Activated naive CD4-positive, alpha-beta T cell treated with anti-CD3 and anti-CD28 coated beads, Interleukin-2, amount 50 U/mL, for 72 hours (primary cell): Measurements from ENCODE around the gene MSANTD3. TPM values are rescaled to one million over a fixed set of nuclear protein-coding genes. Genes with fewer than 3 reads are reported as not detected.
A peak's percentile ranks its signal among the peaks of the same experiment; 100 is the strongest.

ENCODE experiments used
- ATAC-seq, 2 donors: fragments of 150-1000 bp; cut with Tn5 transposase; 2 replicates each; pipeline ENCODE4 v1.10.0; 2021; ENCODE audit warnings: mild to moderate bottlenecking in 2 of 2, moderate library complexity in 2 of 2
- DNase-seq, 2 donors: peaks; one replicate each; pipeline ENCODE4 v3.0.0; 2021 to 2022; ENCODE audit warnings: low spot score in 2 of 2
- H3K27ac Mint-ChIP-seq, 2 donors: one replicate each; pipeline ENCODE4 v1.8.0; 2022; ENCODE audit warnings: mild to moderate bottlenecking in 2 of 2, mixed read lengths in 2 of 2
- H3K36me3 Mint-ChIP-seq, 2 donors: one replicate each; pipeline ENCODE4 v1.8.0; 2022; ENCODE audit warnings: mixed read lengths in 2 of 2
- H3K9me3 Mint-ChIP-seq, 2 donors: one replicate each; pipeline ENCODE4 v1.8.0; 2022; ENCODE audit warnings: mixed read lengths in 2 of 2
- total RNA-seq, 2 donors: library from RNA; stranded (reverse); gene quantifications; one replicate each; pipeline ENCODE4 v1.2.3, GENCODE V29; 2022

Gene MSANTD3
- total RNA-seq, 2 donors from 2014 or later = 10.8 to 18.5 TPM

DNA sequence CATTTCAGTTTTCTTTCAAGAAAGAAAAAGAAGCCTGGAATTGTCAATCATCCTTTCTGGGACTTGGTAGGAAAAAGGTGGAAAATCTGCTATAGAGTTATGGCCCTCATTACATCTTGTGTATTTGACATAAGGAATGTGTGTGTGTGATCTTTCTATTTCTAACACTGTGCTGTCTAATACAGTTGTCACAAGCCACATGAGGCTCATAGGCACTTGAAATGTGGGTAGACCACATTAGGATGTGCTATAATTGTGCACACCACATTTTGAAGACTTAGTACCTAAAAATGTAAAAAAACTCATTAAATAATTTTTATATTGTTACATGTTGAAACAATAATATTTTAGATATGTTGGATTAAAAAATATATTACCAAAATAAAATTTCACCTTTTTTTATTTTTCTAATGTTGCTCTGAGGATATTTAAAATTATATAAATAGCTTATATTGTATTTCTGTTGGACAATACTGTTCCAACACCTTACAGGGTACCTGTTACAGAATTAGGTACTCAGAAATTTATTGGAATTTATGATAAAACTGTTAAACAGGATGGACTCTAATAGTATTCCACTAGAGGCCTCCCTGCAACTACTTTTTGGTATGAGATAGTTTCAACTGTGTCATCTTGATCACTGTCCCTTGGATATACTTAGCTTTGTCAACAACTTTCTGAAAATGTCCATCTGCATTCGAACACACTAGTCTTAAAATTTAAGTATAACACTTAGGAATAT, 18.4 kb downstream of the MSANTD3 start:
- ATAC-seq = no peak
- H3K36me3 Mint-ChIP-seq = peaks cover 9 to 14% of the 10 kb centered on the region in 2 donors
- H3K27ac Mint-ChIP-seq = no peak overlapping the region
- no peaks in the 10 kb centered on the region for H3K9me3 Mint-ChIP-seq
- no peak for DNase-seq

DNA sequence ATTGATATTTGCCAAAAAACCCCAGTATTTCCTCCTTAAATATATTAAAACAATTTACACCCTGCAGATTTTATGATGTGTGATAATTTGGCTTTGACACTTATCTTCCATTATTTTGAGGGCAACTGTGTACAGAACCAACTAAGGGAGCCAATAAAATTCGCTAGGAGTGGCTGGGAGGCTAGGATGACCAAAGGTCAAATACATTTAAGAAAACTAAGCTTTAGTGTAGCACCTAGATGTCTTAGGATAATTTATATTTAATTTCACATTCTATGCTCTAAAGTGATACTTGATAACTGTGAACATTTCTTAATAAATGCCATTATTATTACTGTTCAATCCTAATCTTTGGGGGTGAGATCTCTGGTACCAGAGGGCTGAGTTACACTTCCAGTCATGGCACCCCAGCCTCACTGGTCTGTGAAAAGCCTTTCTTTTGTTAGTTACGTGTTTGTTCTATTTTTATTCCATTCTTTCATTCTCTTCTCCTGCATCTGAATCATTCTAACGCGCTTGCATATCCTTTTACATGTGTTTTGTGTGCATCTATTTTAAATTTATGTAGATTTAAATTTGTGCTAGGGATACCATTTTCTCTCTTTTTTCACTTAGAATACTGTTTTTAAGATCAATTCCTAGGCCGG, 19.1 kb downstream of the MSANTD3 start:
- Mint-ChIP-seq H3K9me3 (no peaks in the 10 kb centered on the region), H3K36me3 (peaks cover 13 to 14% of the 10 kb centered on the region in 2 donors), H3K27ac (no peak overlapping the region)
- ATAC-seq (no peak), DNase-seq (no peak)

DNA sequence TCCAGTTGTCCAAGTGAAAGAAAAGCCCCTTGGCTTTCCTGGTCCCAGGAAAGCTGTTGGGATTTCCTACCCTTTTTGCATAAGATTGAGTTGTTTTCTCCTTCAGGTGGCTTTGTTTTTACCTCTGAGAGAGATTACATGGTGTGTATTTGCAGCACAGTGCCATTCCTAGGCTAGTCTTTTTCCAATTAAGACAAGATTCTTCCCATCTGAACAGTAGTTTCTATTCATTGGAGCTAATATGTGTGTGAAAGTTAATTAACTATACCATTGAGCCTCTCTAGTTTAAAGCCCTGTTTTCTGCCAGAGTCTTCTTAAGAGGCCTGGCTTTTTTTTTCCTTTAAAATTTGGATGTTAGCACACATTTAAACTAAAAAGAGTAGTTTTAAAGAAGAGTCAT, 20.1 kb downstream of the MSANTD3 start:
- DNase-seq (no peak), ATAC-seq (no peak)
- Mint-ChIP-seq H3K9me3 (no peaks in the 10 kb centered on the region), H3K27ac (no peak overlapping the region), H3K36me3 (peaks cover 13 to 18% of the 10 kb centered on the region in 2 donors)

DNA sequence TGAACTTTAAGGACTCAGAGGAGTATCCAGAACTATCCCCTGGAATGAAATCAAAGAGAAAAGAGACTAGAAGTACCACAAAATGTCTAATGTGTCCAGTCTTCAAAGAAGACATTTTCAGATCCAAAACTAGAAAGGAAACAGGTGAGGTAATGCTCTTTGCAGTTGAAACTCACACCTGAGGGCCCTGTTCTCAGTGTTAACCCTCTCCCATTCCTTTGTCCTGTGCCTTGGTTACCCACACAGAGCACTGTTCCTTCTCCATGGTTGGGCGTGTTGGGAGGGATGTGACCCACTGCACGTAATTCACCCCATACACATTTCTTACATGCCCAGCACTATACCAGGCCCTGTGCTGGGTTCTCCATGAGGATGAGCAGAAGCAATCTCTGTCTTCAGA, 21.3 kb downstream of the MSANTD3 start:
- no peaks in the 10 kb centered on the region for H3K9me3 Mint-ChIP-seq
- H3K27ac Mint-ChIP-seq = peak overlapping the region in 1 of 2 donors; percentile 87
- ATAC-seq (no peak), DNase-seq (no peak)
- H3K36me3 Mint-ChIP-seq = peaks cover 12 to 20% of the 10 kb centered on the region in 2 donors

- ATAC-seq (peak; percentile 67 to 88), DNase-seq (no peak)
- H3K27ac Mint-ChIP-seq = peak overlapping the region in 1 of 2 donors; percentile 2
- peaks cover 12 to 20% of the 10 kb centered on the region in 2 donors for H3K36me3 Mint-ChIP-seq
- no peaks in the 10 kb centered on the region for H3K9me3 Mint-ChIP-seq
Measured at GRCh38 chr9:100449420-100449819, 22.5 kb downstream of the MSANTD3 start.

GRCh38 chr9:100452894-100453293, 26.0 kb downstream of the MSANTD3 start:
- ATAC-seq (no peak), DNase-seq (no peak)
- no peak overlapping the region for H3K27ac Mint-ChIP-seq
- H3K9me3 Mint-ChIP-seq = no peaks in the 10 kb centered on the region
- peaks cover 6 to 8% of the 10 kb centered on the region in 2 donors for H3K36me3 Mint-ChIP-seq

GRCh38 chr9:100455470-100455869, 28.5 kb downstream of the MSANTD3 start:
- no peaks in the 10 kb centered on the region for H3K9me3 Mint-ChIP-seq
- no peak for ATAC-seq
- no peak overlapping the region for H3K27ac Mint-ChIP-seq
- DNase-seq = no peak
- H3K36me3 Mint-ChIP-seq = peaks cover 6% of the 10 kb centered on the region in 2 donors

DNA sequence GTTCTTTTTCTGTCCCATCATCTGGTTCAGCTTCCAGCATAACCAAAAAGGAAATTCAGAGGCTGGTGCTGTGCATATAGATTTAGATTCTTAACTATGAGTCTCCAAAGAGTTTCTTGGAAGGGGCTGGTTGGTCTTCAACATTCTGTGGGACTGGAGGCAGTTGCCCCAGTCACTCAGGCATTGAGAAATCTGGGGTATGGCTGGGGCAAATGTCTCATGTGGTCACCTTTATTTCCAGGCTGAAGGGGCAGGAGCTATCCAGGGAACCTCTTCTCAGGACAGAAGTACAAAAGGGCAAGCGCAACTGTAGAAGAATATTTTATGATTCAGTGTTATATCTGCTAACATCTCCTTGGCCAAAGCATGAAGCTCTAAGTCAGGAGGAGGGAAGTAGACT, 30.6 kb downstream of the MSANTD3 start:
- Mint-ChIP-seq H3K27ac (no peak overlapping the region), H3K36me3 (no peaks in the 10 kb centered on the region), H3K9me3 (no peaks in the 10 kb centered on the region)
- ATAC-seq (no peak), DNase-seq (no peak)

DNA sequence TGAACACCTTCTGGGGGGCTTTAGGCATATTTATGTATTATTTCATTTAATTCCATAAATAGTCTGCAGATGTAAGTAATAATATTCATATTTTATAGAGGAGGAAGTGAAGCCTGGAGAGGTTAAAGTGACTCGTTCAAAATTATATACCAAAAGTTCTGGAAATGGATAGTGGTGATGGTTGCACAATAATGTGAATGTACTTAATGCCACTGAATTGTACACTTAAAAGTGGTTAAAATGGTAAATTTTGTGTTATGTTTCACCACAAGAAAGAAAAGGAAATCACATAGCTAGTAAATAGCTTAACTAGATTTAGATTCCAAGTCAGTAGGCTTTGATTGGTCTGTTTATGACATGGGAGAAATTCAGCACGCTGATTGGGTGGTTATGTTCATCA, 33.0 kb downstream of the MSANTD3 start:
- H3K27ac Mint-ChIP-seq = no peak overlapping the region
- ATAC-seq = no peak
- no peaks in the 10 kb centered on the region for H3K9me3 Mint-ChIP-seq
- no peak for DNase-seq
- H3K36me3 Mint-ChIP-seq = no peaks in the 10 kb centered on the region

DNA sequence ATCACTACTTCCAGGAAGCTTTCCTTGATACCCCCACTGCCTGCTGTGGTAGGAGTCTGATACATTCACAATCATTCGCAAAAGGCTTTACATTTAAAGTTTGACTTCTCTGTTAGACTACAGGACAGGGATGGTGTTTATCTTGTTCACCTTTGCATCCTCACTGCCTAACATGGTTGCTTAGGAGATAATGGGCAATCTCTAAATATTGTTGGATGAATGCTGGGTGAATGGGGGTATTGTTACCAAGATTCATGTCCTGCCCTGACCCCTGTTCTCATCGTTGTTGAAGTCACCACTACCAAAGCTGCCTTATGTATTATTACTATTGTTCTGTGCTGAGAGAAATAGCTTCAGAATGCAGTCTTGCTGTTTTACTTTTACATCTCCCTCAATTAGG, 38.3 kb downstream of the MSANTD3 start:
- Mint-ChIP-seq H3K27ac (no peak overlapping the region), H3K36me3 (no peaks in the 10 kb centered on the region), H3K9me3 (no peaks in the 10 kb centered on the region)
- DNase-seq (no peak), ATAC-seq (no peak)

DNA sequence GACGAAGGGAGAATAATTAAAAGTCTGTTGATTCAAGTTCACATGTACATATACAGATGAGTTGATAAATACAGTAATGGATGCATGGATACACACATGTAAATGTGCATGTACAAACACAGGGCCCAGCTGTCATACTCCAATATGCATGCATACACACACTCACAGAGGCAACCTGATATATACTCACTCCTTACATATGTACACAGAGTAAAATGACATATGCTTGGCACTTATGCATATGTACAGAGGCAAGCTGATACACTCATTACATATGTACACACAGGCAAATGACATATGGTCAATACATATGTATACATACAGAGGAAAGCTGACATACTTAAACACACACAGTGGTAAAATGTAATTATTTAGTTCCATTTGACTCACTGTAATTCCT, 38.8 kb downstream of the MSANTD3 start:
- H3K27ac Mint-ChIP-seq = no peak overlapping the region
- H3K36me3 Mint-ChIP-seq = no peaks in the 10 kb centered on the region
- ATAC-seq (no peak), DNase-seq (no peak)
- H3K9me3 Mint-ChIP-seq = no peaks in the 10 kb centered on the region

- H3K36me3 Mint-ChIP-seq = no peaks in the 10 kb centered on the region
- ATAC-seq = no peak
- DNase-seq = no peak
- no peaks in the 10 kb centered on the region for H3K9me3 Mint-ChIP-seq
- no peak overlapping the region for H3K27ac Mint-ChIP-seq
Measured at GRCh38 chr9:100466171-100466828, 39.4 kb downstream of the MSANTD3 start.

- DNase-seq = no peak
- Mint-ChIP-seq H3K27ac (no peak overlapping the region), H3K9me3 (no peaks in the 10 kb centered on the region), H3K36me3 (no peaks in the 10 kb centered on the region)
- no peak for ATAC-seq
Measured at GRCh38 chr9:100466829-100467221, 39.9 kb downstream of the MSANTD3 start.

- ATAC-seq (no peak), DNase-seq (no peak)
- Mint-ChIP-seq H3K36me3 (no peaks in the 10 kb centered on the region), H3K9me3 (no peaks in the 10 kb centered on the region), H3K27ac (no peak overlapping the region)
Measured at GRCh38 chr9:100468041-100468440, 41.1 kb downstream of the MSANTD3 start.

GRCh38 chr9:100472268-100472667, 45.3 kb downstream of the MSANTD3 start:
- no peak for ATAC-seq
- H3K27ac Mint-ChIP-seq = no peak overlapping the region

GRCh38 chr9:100472788-100473275, 45.9 kb downstream of the MSANTD3 start, which contains the start of gene TMEFF1:
Gene TMEFF1, plus strand, starts transcription at chr9:100473149. Its CDS starts 396 bp downstream, at chr9:100473545.
- Mint-ChIP-seq H3K9me3 (no peaks in the 10 kb centered on the region), H3K36me3 (peaks cover 5 to 6% of the 10 kb centered on the region in 2 donors), H3K27ac (no peak within 1 kb of the TSS)
- DNase-seq = peak in 1 of 2 donors; percentile 65
- peak; percentile 75 to 88 for ATAC-seq

More at GRCh38 chr9:100472268-100472667, 45.3 kb downstream of the MSANTD3 start:
- no peak for DNase-seq
- peaks cover 5 to 6% of the 10 kb centered on the region in 2 donors for H3K36me3 Mint-ChIP-seq
- no peaks in the 10 kb centered on the region for H3K9me3 Mint-ChIP-seq
